NCI-H69 (cell line): ENCODE data around the gene TLNRD1.
A peak's percentile ranks its signal among the peaks of the same experiment; 100 is the strongest.

Source experiments
- DNase-seq: peaks from one replicate; lab custom pipeline; 2025; lab: John Stamatoyannopoulos, UW

Gene TLNRD1

GRCh38 chr15:81029414-81030300 is 28.9 kb downstream of the TLNRD1 start:
- no peak for DNase-seq

GRCh38 chr15:81030301-81030750 is 29.6 kb downstream of the TLNRD1 start:
- DNase-seq = no peak

- no peak for DNase-seq
Measured at GRCh38 chr15:81031203-81031602, 30.5 kb downstream of the TLNRD1 start.

- DNase-seq = no peak
Measured at GRCh38 chr15:81032355-81032754, 31.6 kb downstream of the TLNRD1 start.

GRCh38 chr15:81032818-81033217 is 32.1 kb downstream of the TLNRD1 start:
- no peak for DNase-seq

GRCh38 chr15:81033508-81033907 is 32.8 kb downstream of the TLNRD1 start:
- DNase-seq = no peak

GRCh38 chr15:81037952-81038743 is 37.4 kb downstream of the TLNRD1 start:
- DNase-seq = no peak

GRCh38 chr15:81038975-81039607 is 38.4 kb downstream of the TLNRD1 start:
- no peak for DNase-seq

- DNase-seq = no peak
Measured at GRCh38 chr15:81040757-81041156, 40.0 kb downstream of the TLNRD1 start.

GRCh38 chr15:81043281-81043934 is 42.7 kb downstream of the TLNRD1 start:
- DNase-seq = no peak

- DNase-seq = no peak
Measured at GRCh38 chr15:81043935-81044575, 43.3 kb downstream of the TLNRD1 start.

- DNase-seq = no peak
Measured at GRCh38 chr15:81046290-81046689, 45.6 kb downstream of the TLNRD1 start.

GRCh38 chr15:81047928-81048327 is 47.2 kb downstream of the TLNRD1 start:
- DNase-seq = no peak

- peak; percentile 93 for DNase-seq
Measured at GRCh38 chr15:81049835-81050234, 49.1 kb downstream of the TLNRD1 start.

- peak; percentile 73 for DNase-seq
Measured at GRCh38 chr15:81050259-81050658, 49.5 kb downstream of the TLNRD1 start.

GRCh38 chr15:81050805-81051204 is 50.1 kb downstream of the TLNRD1 start:
- peak; percentile 49 for DNase-seq

GRCh38 chr15:81052046-81052445 is 51.3 kb downstream of the TLNRD1 start:
- no peak for DNase-seq

GRCh38 chr15:81053621-81054020 is 52.9 kb downstream of the TLNRD1 start:
- DNase-seq = no peak

- DNase-seq = no peak
Measured at GRCh38 chr15:81054236-81054635, 53.5 kb downstream of the TLNRD1 start.
